ENCODE measurements around the gene C1QTNF7. TPM values are rescaled to one million over a fixed set of nuclear protein-coding genes. Genes with fewer than 3 reads are reported as not detected.

C1QTNF7 gene
- total RNA-seq, 1 experiment from 2014 or later, result not detected

DNA sequence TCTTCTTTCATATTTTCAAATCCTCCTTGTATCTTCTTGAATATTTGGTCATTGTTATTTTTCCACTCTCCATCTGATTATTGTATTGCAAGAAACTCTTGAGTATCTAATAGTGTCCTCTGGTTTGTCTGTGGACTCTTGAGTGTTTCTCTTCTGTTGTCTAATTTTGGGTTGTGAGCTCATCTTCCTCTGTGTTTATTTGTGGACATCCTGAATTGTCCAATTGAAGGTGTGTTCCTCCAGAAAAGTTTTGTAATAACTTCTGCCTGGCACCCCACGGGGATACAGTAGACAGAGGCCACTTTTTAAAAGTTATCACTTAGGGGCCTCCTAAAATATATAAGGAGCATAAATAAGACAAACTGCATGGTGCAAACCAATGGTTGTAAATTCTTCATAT lies 38.8 kb downstream of the C1QTNF7 start:
- H3K27me3 ChIP-seq (ENCODE audit: low read length), result peaks cover 12% of the 10 kb centered on the region
- no peaks in the 10 kb centered on the region for H3K9me2 ChIP-seq (replicated peaks; ENCODE audit: low read length)
- ATAC-seq (no peak), DNase-seq (no peak)
- no peak overlapping the region for H2AFZ ChIP-seq (ENCODE audit: low read length)
- no peaks in the 10 kb centered on the region for H3F3A ChIP-seq (ENCODE audit: low read length, unreplicated experiment)
- no TSS peak for BruUV-seq (replicated peaks)
- no peaks in the 10 kb centered on the region for H3K36me3 ChIP-seq (ENCODE audit: low read depth, low read length)
- H3K9ac ChIP-seq (ENCODE audit: low read length), result no peak overlapping the region
- H3K79me2 ChIP-seq (ENCODE audit: low read length), result no peaks in the 10 kb centered on the region
- intact Hi-C loops (cut with micrococcal nuclease), result no loop called here
- peaks cover 4% of the 10 kb centered on the region; the same call in 1 of the 2 replicates for H3K4me1 ChIP-seq (ENCODE audit: insufficient read depth, low read length)
- CTCF ChIA-PET, result no interaction called here
- no peak overlapping the region for H3K27ac ChIP-seq (ENCODE audit: low read length)
- no peaks in the 10 kb centered on the region for H4K20me1 ChIP-seq (ENCODE audit: low read length)
- TF ChIP-seq, protein P1, sequence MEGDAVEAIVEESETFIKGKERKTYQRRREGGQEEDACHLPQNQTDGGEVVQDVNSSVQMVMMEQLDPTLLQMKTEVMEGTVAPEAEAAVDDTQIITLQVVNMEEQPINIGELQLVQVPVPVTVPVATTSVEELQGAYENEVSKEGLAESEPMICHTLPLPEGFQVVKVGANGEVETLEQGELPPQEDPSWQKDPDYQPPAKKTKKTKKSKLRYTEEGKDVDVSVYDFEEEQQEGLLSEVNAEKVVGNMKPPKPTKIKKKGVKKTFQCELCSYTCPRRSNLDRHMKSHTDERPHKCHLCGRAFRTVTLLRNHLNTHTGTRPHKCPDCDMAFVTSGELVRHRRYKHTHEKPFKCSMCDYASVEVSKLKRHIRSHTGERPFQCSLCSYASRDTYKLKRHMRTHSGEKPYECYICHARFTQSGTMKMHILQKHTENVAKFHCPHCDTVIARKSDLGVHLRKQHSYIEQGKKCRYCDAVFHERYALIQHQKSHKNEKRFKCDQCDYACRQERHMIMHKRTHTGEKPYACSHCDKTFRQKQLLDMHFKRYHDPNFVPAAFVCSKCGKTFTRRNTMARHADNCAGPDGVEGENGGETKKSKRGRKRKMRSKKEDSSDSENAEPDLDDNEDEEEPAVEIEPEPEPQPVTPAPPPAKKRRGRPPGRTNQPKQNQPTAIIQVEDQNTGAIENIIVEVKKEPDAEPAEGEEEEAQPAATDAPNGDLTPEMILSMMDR (conservative IDR thresholded peaks at IDR 0.05; ENCODE audit: low read depth, low read length), result no peak
- TF ChIP-seq EZH2 (IDR thresholded peaks at IDR 0.05; ENCODE audit: low read length, unreplicated experiment) (no peak), EZH2phosphoT487 (IDR thresholded peaks at IDR 0.05; ENCODE audit: borderline replicate concordance, low read length) (no peak)
- no peak overlapping the region for H3K4me3 ChIP-seq (ENCODE audit: low read length)
- no peaks in the 10 kb centered on the region for H3K9me3 ChIP-seq (ENCODE audit: low read length)
- no peak overlapping the region for H3K4me2 ChIP-seq (ENCODE audit: low read length)
- POLR2A ChIA-PET (ENCODE audit: unreplicated experiment), result no interaction called here

DNA sequence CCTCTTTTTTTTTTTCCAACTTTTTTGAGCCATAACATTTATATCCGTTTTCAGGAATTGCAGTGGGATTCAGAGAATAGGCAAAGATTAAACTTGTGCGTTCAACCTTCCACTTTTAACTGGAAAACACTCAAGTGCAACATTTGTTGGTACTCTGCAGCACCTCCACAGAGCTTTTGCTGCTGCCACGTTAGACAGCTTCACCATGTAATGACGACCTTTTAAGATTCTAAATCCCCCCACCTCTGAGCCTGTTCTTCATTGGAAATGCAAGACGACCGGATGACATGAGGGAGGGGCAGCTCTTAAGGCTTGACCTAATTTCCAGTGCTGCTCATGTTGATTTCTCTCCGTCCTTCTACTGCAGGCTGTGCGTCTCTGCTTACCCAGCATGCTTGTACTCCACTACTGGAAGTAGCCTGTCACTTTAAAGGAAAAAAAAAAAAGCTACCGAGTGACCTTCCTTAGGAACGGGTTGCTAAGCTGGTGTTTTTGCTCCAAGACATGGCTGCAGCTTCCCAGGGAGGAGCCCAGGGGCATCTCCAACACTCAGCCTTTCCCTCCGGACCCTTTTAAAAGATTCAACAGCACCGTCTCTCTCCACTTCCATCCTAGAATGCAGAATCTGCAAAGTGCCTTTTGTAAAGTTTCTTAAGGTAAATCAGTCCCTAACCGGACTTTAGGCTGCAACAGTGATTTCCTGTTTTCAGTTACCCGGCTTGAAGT lies 41.7 kb downstream of the C1QTNF7 start, which contains the start of gene CC2D2A:
Gene CC2D2A, plus strand, starts transcription at position 481 of the 726 bp plus-strand sequence. CDS start 6,051 bp downstream, outside the sequence.
- intact Hi-C loops (cut with micrococcal nuclease), result loop anchor here (10.0 kb wide), 1 partner anchor 535 kb away; no protein-coding TSS in a partner anchor
- TF ChIP-seq EZH2 (IDR thresholded peaks at IDR 0.05; ENCODE audit: low read length, unreplicated experiment), result no peak
- no peak for TF ChIP-seq EZH2phosphoT487 (IDR thresholded peaks at IDR 0.05; ENCODE audit: borderline replicate concordance, low read length)
- TF ChIP-seq, protein P1 (conservative IDR thresholded peaks at IDR 0.05; ENCODE audit: low read depth, low read length), result no peak
- Histone ChIP-seq H3K4me1 (ENCODE audit: insufficient read depth, low read length) (peaks cover 4% of the 10 kb centered on the region; the same call in 1 of the 2 replicates), H3K36me3 (ENCODE audit: low read depth, low read length) (no peaks in the 10 kb centered on the region), H3K4me2 (ENCODE audit: low read length) (peak within 1 kb of the TSS; percentile 93), H3K9ac (ENCODE audit: low read length) (no peak within 1 kb of the TSS), H2AFZ (ENCODE audit: low read length) (peak within 1 kb of the TSS; percentile 95), H3K79me2 (ENCODE audit: low read length) (no peaks in the 10 kb centered on the region), H3K9me3 (ENCODE audit: low read length) (no peaks in the 10 kb centered on the region), H3K27ac (ENCODE audit: low read length) (no peak within 1 kb of the TSS), H3K27me3 (ENCODE audit: low read length) (peaks cover 7% of the 10 kb centered on the region; the same call in 1 of the 2 replicates), H3K9me2 (replicated peaks; ENCODE audit: low read length) (no peaks in the 10 kb centered on the region), H4K20me1 (ENCODE audit: low read length) (no peaks in the 10 kb centered on the region), H3F3A (ENCODE audit: low read length, unreplicated experiment) (no peaks in the 10 kb centered on the region), H3K4me3 (ENCODE audit: low read length) (peak within 1 kb of the TSS; percentile 73)
- no TSS peak for BruUV-seq (replicated peaks)
- ChIA-PET CTCF (interaction anchor here (0.5 to 0.6 kb wide), 3 partner anchors 9 to 410 kb away, joined by 3 to 10 read pairs (median 5); no protein-coding TSS in a partner anchor), POLR2A (ENCODE audit: unreplicated experiment) (no interaction called here)
- DNase-seq, result peak; percentile 47
- ATAC-seq, result peak; percentile 88

DNA sequence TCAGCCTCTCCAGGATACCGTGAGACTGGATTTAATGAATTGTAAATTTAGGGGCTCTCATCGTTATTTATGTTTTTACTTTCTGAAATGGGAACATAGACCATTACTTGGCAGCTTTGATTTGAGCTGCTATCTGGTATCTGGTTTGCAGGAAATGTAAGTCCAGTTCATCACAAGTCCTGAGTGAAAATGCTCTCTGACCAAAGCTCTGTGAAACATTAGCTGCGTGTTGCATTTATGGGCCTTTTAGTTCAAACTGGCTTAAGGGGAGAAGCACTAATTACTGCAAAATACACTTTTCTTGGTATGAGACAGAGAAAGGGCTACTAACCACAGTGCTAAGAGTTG lies 42.3 kb downstream of the C1QTNF7 start:
- Histone ChIP-seq H3K4me2 (ENCODE audit: low read length) (peak overlapping the region; percentile 93), H3K9me2 (replicated peaks; ENCODE audit: low read length) (no peaks in the 10 kb centered on the region), H3K79me2 (ENCODE audit: low read length) (no peaks in the 10 kb centered on the region), H3K27me3 (ENCODE audit: low read length) (peaks cover 7% of the 10 kb centered on the region; the same call in 1 of the 2 replicates), H2AFZ (ENCODE audit: low read length) (peak overlapping the region; percentile 95), H3K4me3 (ENCODE audit: low read length) (peak overlapping the region; percentile 73), H3K9ac (ENCODE audit: low read length) (no peak overlapping the region), H4K20me1 (ENCODE audit: low read length) (no peaks in the 10 kb centered on the region), H3K27ac (ENCODE audit: low read length) (no peak overlapping the region), H3K4me1 (ENCODE audit: insufficient read depth, low read length) (peaks cover 4% of the 10 kb centered on the region; the same call in 1 of the 2 replicates), H3K9me3 (ENCODE audit: low read length) (no peaks in the 10 kb centered on the region), H3F3A (ENCODE audit: low read length, unreplicated experiment) (no peaks in the 10 kb centered on the region), H3K36me3 (ENCODE audit: low read depth, low read length) (no peaks in the 10 kb centered on the region)
- POLR2A ChIA-PET (ENCODE audit: unreplicated experiment), result no interaction called here
- CTCF ChIA-PET, result interaction anchor here (0.5 to 0.6 kb wide), 3 partner anchors 10 to 409 kb away, joined by 3 to 10 read pairs (median 5); no protein-coding TSS in a partner anchor
- no TSS peak for BruUV-seq (replicated peaks)
- peak; percentile 18; the same call in 1 of the 2 replicates for ATAC-seq
- no peak for TF ChIP-seq EZH2 (IDR thresholded peaks at IDR 0.05; ENCODE audit: low read length, unreplicated experiment)
- TF ChIP-seq, protein P1 (conservative IDR thresholded peaks at IDR 0.05; ENCODE audit: low read depth, low read length), result no peak
- DNase-seq, result no peak
- intact Hi-C loops (cut with micrococcal nuclease), result loop anchor here (10.0 kb wide), 1 partner anchor 535 kb away; no protein-coding TSS in a partner anchor

Measured in PC-3 (cell line).